Breast epithelium (tissue), 3 donors: ENCODE results near the gene DENND4B.

Source experiments
- CTCF ChIP-seq, 3 donors: fragments of 450-650 bp; IDR thresholded peaks; one replicate each; pipeline ENCODE4 v1.5.1; 2016 to 2017; ENCODE audit warnings: antibody characterized with exemption in 3 of 3, mild to moderate bottlenecking in 3 of 3, moderate library complexity in 3 of 3
- POLR2A ChIP-seq: fragments of 450-650 bp; IDR thresholded peaks from one replicate; pipeline ENCODE4 v1.6.1; 2016; ENCODE audit warnings: antibody characterized with exemption, mild to moderate bottlenecking, moderate library complexity
- POLR2AphosphoS5 ChIP-seq, 3 donors: sonication (generic); formaldehyde crosslinking; IDR thresholded peaks; one replicate each; pipeline ENCODE4 v1.6.1; 2017; ENCODE audit warnings: antibody characterized with exemption in 3 of 3

- TF ChIP-seq POLR2AphosphoS5 (IDR thresholded peaks at IDR 0.05) (no peak), CTCF (IDR thresholded peaks at IDR 0.05) (no peak), POLR2A (no peak)
Measured at GRCh38 chr1:153968972-153969371, 22.5 kb upstream of the DENND4B start.
